NB4 (cell line): Measurements from ENCODE around the gene PDCD1LG2.

Experiments used
- DNase-seq: peaks from one replicate; pipeline ENCODE4 v3.0.0; 2010; ENCODE audit warnings: low read depth
- H3K4me3 ChIP-seq: one replicate; pipeline ENCODE4 v1.5.1; 2011; ENCODE audit warnings: mild to moderate bottlenecking, low read depth, low read length, moderate library complexity
- MYC ChIP-seq: IDR thresholded peaks from 2 replicates; pipeline ENCODE4 v1.6.1; 2011; ENCODE audit warnings: low read depth, low read length
- POLR2A ChIP-seq: IDR thresholded peaks from 2 replicates; pipeline ENCODE4 v1.6.1; 2011; ENCODE audit warnings: mild to moderate bottlenecking; ENCODE audit not compliant: insufficient read length; ENCODE audit errors: extremely low read depth
- TF ChIP-seq, protein P1 (sequence below): IDR thresholded peaks from one replicate; pipeline ENCODE4 v1.5.1; 2012; ENCODE audit warnings: low read depth, low read length
- TF ChIP-seq, protein P2 (sequence below): IDR thresholded peaks from 2 replicates; pipeline ENCODE4 v1.6.1; 2011; ENCODE audit warnings: low read depth, low read length

Gene PDCD1LG2

DNA sequence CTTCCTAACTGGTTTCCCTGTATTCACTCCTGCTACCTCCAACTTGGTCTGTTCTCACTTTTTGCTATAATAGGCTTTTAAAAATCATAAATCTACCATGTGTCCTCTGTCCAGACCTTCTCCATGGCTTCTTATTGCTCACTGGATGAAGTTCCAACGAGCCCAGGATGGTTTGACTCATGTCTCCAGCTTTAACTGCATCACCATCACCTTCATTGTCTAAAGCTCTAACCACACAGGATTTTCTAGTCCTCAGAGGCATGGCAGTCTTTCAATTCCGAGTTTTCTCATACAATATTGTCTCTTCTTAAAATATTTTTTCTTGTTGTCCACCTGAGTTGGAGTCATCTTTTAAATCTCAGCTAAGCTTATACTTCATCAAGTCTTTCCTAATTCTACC is 49.3 kb downstream of the PDCD1LG2 start:
- no peak overlapping the region for H3K4me3 ChIP-seq
- no peak for DNase-seq
- TF ChIP-seq, protein P1, sequence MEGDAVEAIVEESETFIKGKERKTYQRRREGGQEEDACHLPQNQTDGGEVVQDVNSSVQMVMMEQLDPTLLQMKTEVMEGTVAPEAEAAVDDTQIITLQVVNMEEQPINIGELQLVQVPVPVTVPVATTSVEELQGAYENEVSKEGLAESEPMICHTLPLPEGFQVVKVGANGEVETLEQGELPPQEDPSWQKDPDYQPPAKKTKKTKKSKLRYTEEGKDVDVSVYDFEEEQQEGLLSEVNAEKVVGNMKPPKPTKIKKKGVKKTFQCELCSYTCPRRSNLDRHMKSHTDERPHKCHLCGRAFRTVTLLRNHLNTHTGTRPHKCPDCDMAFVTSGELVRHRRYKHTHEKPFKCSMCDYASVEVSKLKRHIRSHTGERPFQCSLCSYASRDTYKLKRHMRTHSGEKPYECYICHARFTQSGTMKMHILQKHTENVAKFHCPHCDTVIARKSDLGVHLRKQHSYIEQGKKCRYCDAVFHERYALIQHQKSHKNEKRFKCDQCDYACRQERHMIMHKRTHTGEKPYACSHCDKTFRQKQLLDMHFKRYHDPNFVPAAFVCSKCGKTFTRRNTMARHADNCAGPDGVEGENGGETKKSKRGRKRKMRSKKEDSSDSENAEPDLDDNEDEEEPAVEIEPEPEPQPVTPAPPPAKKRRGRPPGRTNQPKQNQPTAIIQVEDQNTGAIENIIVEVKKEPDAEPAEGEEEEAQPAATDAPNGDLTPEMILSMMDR, result no peak
- TF ChIP-seq MYC (no peak), POLR2A (no peak)
- TF ChIP-seq, protein P2, sequence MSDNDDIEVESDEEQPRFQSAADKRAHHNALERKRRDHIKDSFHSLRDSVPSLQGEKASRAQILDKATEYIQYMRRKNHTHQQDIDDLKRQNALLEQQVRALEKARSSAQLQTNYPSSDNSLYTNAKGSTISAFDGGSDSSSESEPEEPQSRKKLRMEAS, result no peak

DNA sequence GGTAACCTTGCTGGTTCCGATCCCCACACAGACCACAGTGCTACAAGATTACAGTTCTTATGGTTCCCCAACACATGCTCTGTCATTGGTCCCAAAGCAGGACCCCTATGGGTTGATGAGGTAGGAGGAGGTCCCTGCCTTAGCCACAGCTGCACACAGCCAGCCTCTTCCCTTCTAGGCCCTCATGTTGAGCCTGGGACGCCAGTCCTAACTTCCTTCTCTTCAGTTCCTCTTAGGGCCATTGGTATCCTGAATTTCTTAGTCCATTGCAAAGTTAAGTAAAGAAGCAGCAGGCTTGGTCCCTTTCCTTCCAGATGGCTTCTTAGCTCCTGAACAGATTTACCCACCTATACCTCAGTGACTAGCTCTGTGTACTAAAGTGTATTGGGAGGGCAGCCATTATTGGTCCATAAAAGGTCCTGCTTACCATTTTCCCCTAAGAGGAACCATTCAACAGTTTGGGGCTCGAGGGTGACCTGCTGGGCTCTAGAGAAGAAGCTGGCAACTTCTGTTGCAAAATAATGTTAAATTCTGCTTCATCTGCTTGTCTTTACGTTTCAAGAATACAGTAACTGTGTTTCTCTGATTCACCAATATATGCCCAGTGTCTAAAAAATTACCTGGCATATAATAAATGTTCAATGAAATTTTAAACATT is 50.2 kb downstream of the PDCD1LG2 start:
- no peak for DNase-seq
- H3K4me3 ChIP-seq, result no peak overlapping the region
- TF ChIP-seq, protein P2, result no peak
- TF ChIP-seq POLR2A (no peak), MYC (no peak)

DNA sequence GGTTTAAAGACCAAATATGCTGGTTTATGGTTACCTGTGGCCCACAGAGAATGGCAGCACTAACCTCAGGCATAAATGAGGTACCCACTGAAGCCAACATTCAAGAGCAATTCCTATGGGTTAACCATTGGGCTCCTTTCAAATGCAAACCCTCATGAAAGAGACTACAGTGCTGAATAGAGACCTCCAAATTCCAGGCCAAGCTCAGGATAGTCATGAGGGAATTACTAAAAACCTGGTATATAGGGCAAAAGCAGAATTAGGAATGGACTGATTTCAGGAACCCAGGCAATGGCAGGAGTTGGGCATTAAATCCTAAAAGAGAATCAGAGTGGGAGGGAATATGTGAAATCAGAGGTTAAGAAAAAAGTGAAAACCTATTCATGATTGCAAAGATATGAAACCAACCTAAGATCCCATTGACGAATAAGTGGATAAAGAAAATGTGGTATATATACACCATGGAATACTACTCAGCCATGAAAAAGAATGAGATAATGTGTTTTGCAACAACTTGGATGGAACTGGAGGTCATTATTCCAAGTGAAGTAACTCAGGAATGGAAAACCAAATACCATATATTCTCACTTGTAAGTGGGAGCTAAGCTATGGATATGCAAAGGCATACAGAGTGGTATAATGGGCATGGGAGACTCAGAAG is 51.6 kb downstream of the PDCD1LG2 start:
- no peak overlapping the region for H3K4me3 ChIP-seq
- no peak for DNase-seq
- no peak for TF ChIP-seq MYC
- TF ChIP-seq, protein P2, result no peak
- TF ChIP-seq POLR2A, result no peak
- TF ChIP-seq, protein P1, result no peak

GRCh38 chr9:5562806-5563416 is 52.6 kb downstream of the PDCD1LG2 start:
- no peak for TF ChIP-seq MYC
- TF ChIP-seq POLR2A, result no peak
- TF ChIP-seq, protein P1, result no peak
- TF ChIP-seq, protein P2, result no peak
- no peak for DNase-seq
- H3K4me3 ChIP-seq, result no peak overlapping the region

- no peak for DNase-seq
- no peak overlapping the region for H3K4me3 ChIP-seq
- TF ChIP-seq, protein P2, result no peak
- TF ChIP-seq MYC, result no peak
- no peak for TF ChIP-seq POLR2A
- TF ChIP-seq, protein P1, result no peak
Measured at GRCh38 chr9:5563417-5563815, 53.1 kb downstream of the PDCD1LG2 start.

DNA sequence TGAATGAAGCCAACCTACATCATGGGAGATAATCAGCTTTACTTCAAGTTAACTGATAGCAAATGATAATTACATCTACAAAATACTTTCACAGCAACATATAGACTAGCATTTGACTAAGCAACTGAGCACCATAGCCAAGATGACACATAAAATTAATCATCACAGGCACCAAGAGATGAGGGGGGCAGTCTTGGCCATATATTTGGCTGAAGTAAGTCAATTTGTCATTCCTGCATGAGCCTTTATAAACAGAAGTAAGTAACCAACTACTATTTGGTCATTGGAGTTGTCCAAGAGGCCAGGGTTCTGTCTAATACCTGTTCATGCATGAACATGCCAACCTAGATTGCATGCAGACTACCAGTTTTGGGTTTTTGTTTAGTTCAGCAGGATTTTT is 53.6 kb downstream of the PDCD1LG2 start:
- no peak overlapping the region for H3K4me3 ChIP-seq
- DNase-seq, result no peak
- no peak for TF ChIP-seq MYC
- no peak for TF ChIP-seq POLR2A
- TF ChIP-seq, protein P2, result no peak
- TF ChIP-seq, protein P1, result no peak
